K562 (cell line): ENCODE data around the gene CLEC10A. TPM values are rescaled to one million over a fixed set of nuclear protein-coding genes. Genes with fewer than 3 reads are reported as not detected.

ENCODE experiments used
- ATAC-seq: fragments of 200-7000 bp; cut with Tn5 transposase; 3 replicates; pipeline ENCODE4 v1.9.1; 2020; ENCODE audit warnings: moderate library complexity
- BruUV-seq: library from RNA; stranded (reverse); fragments of 400-500 nt; replicated peaks from 2 replicates; lab custom pipeline; 2021; lab: Mats Ljungman, UMichigan
- CTCF ChIA-PET: fragments of 300-600 bp; formaldehyde crosslinking; extraction: SDS; loops from one replicate; lab custom pipeline; 2021; ENCODE audit warnings: low intra/inter-chr PET ratio; lab: Yijun Ruan, JAX
- POLR2A ChIA-PET: fragments of 300-600, 350-650 bp; sonication (Branson Sonifier 250); formaldehyde crosslinking; extraction: SDS; loops from one replicate; lab custom pipeline; 2021; ENCODE audit warnings: antibody characterized with exemption, inconsistent platforms; lab: Yijun Ruan, JAX
- DNase-seq, 4 experiments: peaks; one replicate each; pipeline versions ENCODE4 v3.0.0 to v3.0.0-alpha.2; 2011 to 2018; ENCODE audit warnings: low spot score in 3 of 4, mixed read lengths in 3 of 4; ENCODE audit errors: extremely low read depth in 1 of 4
- FAIRE-seq: peaks from 2 replicates; lab custom pipeline; 2011; peaks lifted over from hg19 to GRCh38; lab: Jason Lieb, UNC
- H2AFZ ChIP-seq: 2 replicates; pipeline ENCODE4 v1.6.0; 2011; ENCODE audit warnings: low read depth, low read length, control low read depth, inconsistent platforms
- H3K27ac ChIP-seq: fragments of 200-600 bp; 3 replicates; pipeline ENCODE4 v1.8.0; 2011; ENCODE audit warnings: low read depth, mild to moderate bottlenecking, control low read depth, inconsistent platforms, low read length, moderate library complexity, mixed read lengths; ENCODE audit errors: extremely low read depth
- H3K27me3 ChIP-seq, 2 experiments: fragments of 300-600 bp in 1 of 2; 2 replicates in 1 of 2; 3 replicates in 1 of 2; pipeline versions ENCODE4 v1.6.0 to v1.8.0; 2011; ENCODE audit warnings: inconsistent platforms in 2 of 2, low read length in 2 of 2, mild to moderate bottlenecking in 1 of 2, mixed read lengths in 1 of 2, moderate library complexity in 1 of 2; ENCODE audit not compliant: control insufficient read depth in 2 of 2, insufficient read depth in 2 of 2
- H3K36me3 ChIP-seq: fragments of 300-600 bp; 3 replicates; pipeline ENCODE4 v1.8.0; 2011; ENCODE audit warnings: mild to moderate bottlenecking, low read length, inconsistent platforms; ENCODE audit not compliant: control insufficient read depth, insufficient read depth
- H3K4me1 ChIP-seq, 2 experiments: fragments of 200-600 bp in 1 of 2; replicated peaks in 1 of 2; 2 replicates in 1 of 2; 3 replicates in 1 of 2; pipeline versions ENCODE4 v1.5.1 to v1.8.0; 2011; ENCODE audit warnings: inconsistent platforms in 2 of 2, low read length in 2 of 2, mild to moderate bottlenecking in 1 of 2, mixed read lengths in 1 of 2, moderate library complexity in 1 of 2; ENCODE audit not compliant: control insufficient read depth in 2 of 2, insufficient read depth in 2 of 2
- H3K4me2 ChIP-seq: 2 replicates; pipeline ENCODE4 v1.6.1; 2011; ENCODE audit warnings: low read length, control low read depth, inconsistent platforms, mixed read lengths; ENCODE audit not compliant: insufficient read depth
- H3K4me3 ChIP-seq: fragments of 200-600 bp; sonication (generic), shearing (Covaris generic); 2 replicates; pipeline ENCODE4 v1.5.1; 2016; ENCODE audit warnings: control low read depth, inconsistent platforms
- H3K79me2 ChIP-seq: fragments of 200-600 bp; 3 replicates; pipeline ENCODE4 v1.8.0; 2011; ENCODE audit warnings: low read length, inconsistent platforms; ENCODE audit not compliant: control insufficient read depth, insufficient read depth
- H3K9ac ChIP-seq, 2 experiments: 2 replicates each; pipeline versions ENCODE4 v1.6.0 to v1.6.1; 2011; ENCODE audit warnings: low read depth in 2 of 2, low read length in 2 of 2, control low read depth in 1 of 2, inconsistent platforms in 1 of 2, mild to moderate bottlenecking in 1 of 2, mixed read lengths in 1 of 2; ENCODE audit not compliant: insufficient read depth in 1 of 2
- H3K9me1 ChIP-seq: one replicate; pipeline ENCODE4 v1.6.0; 2011; ENCODE audit warnings: inconsistent platforms, mild to moderate bottlenecking, low read length, moderate library complexity; ENCODE audit not compliant: control insufficient read depth, insufficient read depth
- H3K9me3 ChIP-seq: replicated peaks from 2 replicates; pipeline ENCODE4 v1.5.1; 2011; ENCODE audit warnings: low read depth, low read length, inconsistent platforms; ENCODE audit not compliant: control insufficient read depth, insufficient read depth
- H4K20me1 ChIP-seq: replicated peaks from 2 replicates; pipeline ENCODE4 v1.6.1; 2011; ENCODE audit warnings: low read length, inconsistent platforms, mixed read lengths; ENCODE audit not compliant: control insufficient read depth, insufficient read depth
- ASH1L ChIP-seq: fragments of 450-650 bp; IDR thresholded peaks from 2 replicates; pipeline ENCODE4 v1.6.1; 2018; ENCODE audit warnings: borderline replicate concordance, mild to moderate bottlenecking, low read depth; ENCODE audit not compliant: partially characterized antibody
- CBFA2T3 ChIP-seq: fragments of 450-650 bp; IDR thresholded peaks from 2 replicates; pipeline ENCODE4 v1.6.1; 2017
- CBX3 ChIP-seq, 2 experiments: IDR thresholded peaks; 1 replicate in 1 of 2; 2 replicates in 1 of 2; pipeline ENCODE4 v1.6.1; 2012; ENCODE audit warnings: inconsistent platforms in 2 of 2, low read length in 2 of 2, borderline replicate concordance in 1 of 2, control low read depth in 1 of 2
- HMBOX1 ChIP-seq: sonication (generic); IDR thresholded peaks from 2 replicates; pipeline ENCODE4 v1.6.1; 2016
- JUND ChIP-seq, 2 experiments: IDR thresholded peaks; 2 replicates in 1 of 2; 3 replicates in 1 of 2; pipeline ENCODE4 v1.6.1; 2011; ENCODE audit warnings: borderline replicate concordance in 2 of 2, low read depth in 2 of 2, low read length in 2 of 2, improper control_type of control experiment in 1 of 2, missing biosample characterization in 1 of 2, missing genetic modification characterization in 1 of 2, missing genetic modification reagents in 1 of 2
- NCOR1 ChIP-seq: fragments of 450-650 bp; IDR thresholded peaks from 2 replicates; pipeline ENCODE4 v1.6.1; 2016; ENCODE audit warnings: mild to moderate bottlenecking, moderate library complexity
- NR2C2 ChIP-seq, 2 experiments: fragments of 200-800 bp in 1 of 2; sonication (Bioruptor generic) in 1 of 2; sonication (generic) in 1 of 2; formaldehyde crosslinking in 1 of 2; IDR thresholded peaks; 2 replicates each; pipeline versions ENCODE4 v1.6.1 to v1.8.0; 2016 to 2022; ENCODE audit warnings: mild to moderate bottlenecking in 1 of 2, missing compliant biosample characterization in 1 of 2, missing genetic modification characterization in 1 of 2, missing genetic modification reagents in 1 of 2
- POLR3G ChIP-seq: IDR thresholded peaks from 2 replicates; pipeline ENCODE4 v1.6.1; 2011; ENCODE audit not compliant: insufficient read length, insufficient replicate concordance; ENCODE audit errors: extremely low read depth
- SLC30A9 ChIP-seq: fragments of 250-450 bp; sonication (Bioruptor Pico); IDR thresholded peaks from 2 replicates; pipeline ENCODE4 v1.8.0; 2022; ENCODE audit warnings: mild to moderate bottlenecking, moderate library complexity
- SNAPC5 ChIP-seq: fragments of 250-450 bp; sonication (Bioruptor Pico); IDR thresholded peaks from 2 replicates; pipeline ENCODE4 v1.8.0; 2021; ENCODE audit warnings: moderate library complexity, mild to moderate bottlenecking, inconsistent platforms
- SRSF3 ChIP-seq: fragments of 200-400 bp; formaldehyde crosslinking; IDR thresholded peaks from 2 replicates; pipeline ENCODE4 v1.6.1; 2016; ENCODE audit warnings: mild to moderate bottlenecking, low read length, moderate library complexity; ENCODE audit not compliant: insufficient read depth
- TAF1 ChIP-seq: IDR thresholded peaks from 2 replicates; pipeline ENCODE4 v1.6.1; 2011; ENCODE audit warnings: mild to moderate bottlenecking, low read length, moderate library complexity; ENCODE audit not compliant: insufficient read depth, control insufficient read depth, severe bottlenecking; ENCODE audit errors: extremely low read depth
- TSC22D4 ChIP-seq: fragments of 450-650 bp; IDR thresholded peaks from 2 replicates; pipeline ENCODE4 v1.6.1; 2016; ENCODE audit warnings: missing genetic modification characterization, missing biosample characterization, control low read depth
- ZEB2 ChIP-seq: fragments of 450-650 bp; IDR thresholded peaks from 2 replicates; pipeline ENCODE4 v1.6.1; 2016
- ZNF12 ChIP-seq: sonication (generic); formaldehyde crosslinking; IDR thresholded peaks from 2 replicates; pipeline ENCODE4 v1.4.0; 2020; ENCODE audit warnings: mild to moderate bottlenecking, missing genetic modification reagents
- ZNF253 ChIP-seq: fragments of 250-450 bp; sonication (Bioruptor Pico); conservative IDR thresholded peaks from 2 replicates; pipeline ENCODE4 v1.6.1; 2021; ENCODE audit warnings: mild to moderate bottlenecking
- ZNF384 ChIP-seq: IDR thresholded peaks from 2 replicates; pipeline ENCODE4 v1.6.1; 2012; ENCODE audit warnings: low read depth, low read length, improper control_type of control experiment
- ZNF41 ChIP-seq: fragments of 250-450 bp; sonication (Bioruptor Pico); conservative IDR thresholded peaks from 2 replicates; pipeline ENCODE4 v1.4.0; 2020; ENCODE audit warnings: mild to moderate bottlenecking
- ZNF449 ChIP-seq: fragments of 250-450 bp; sonication (Bioruptor Pico); IDR thresholded peaks from 2 replicates; pipeline ENCODE4 v1.8.0; 2022; ENCODE audit warnings: moderate library complexity, mild to moderate bottlenecking, inconsistent platforms
- ZNF589 ChIP-seq: fragments of 200-800 bp; sonication (Bioruptor generic); IDR thresholded peaks from 2 replicates; pipeline ENCODE4 v1.6.1; 2016; ENCODE audit warnings: low read depth, missing genetic modification characterization, missing compliant biosample characterization
- WGBS: fragments of 100-300 bp; shearing (Covaris generic); methylation state at CpG from one replicate; pipeline ENCODE4 v1.1.6; 2016; ENCODE audit warnings: low coverage, mixed read lengths; ENCODE audit not compliant: insufficient coverage; ENCODE audit errors: missing lambda C conversion rate; 5-methylcytosine and 5-hydroxymethylcytosine counted together
- in situ Hi-C: fragments of 300-500 bp; cut with MboI; formaldehyde crosslinking; loops from 4 replicates; pipeline ENCODE4 v1.15.0; 2018; ENCODE audit warnings: inconsistent platforms, mixed read lengths
- intact Hi-C: fragments of 100-400 bp; cut with micrococcal nuclease; formaldehyde crosslinking; loops from 2 replicates; pipeline ENCODE4 v1.14.2; 2022
- polyA plus RNA-seq, 8 experiments: library from polyadenylated mRNA; depleted of rRNA in 4 of 8; stranded (reverse) in 5 of 8; unstranded in 3 of 8; fragments of >200 nt; fragmentation: Nextera tagmentation in 2 of 8; fragmentation: Illumina TruSeq in 1 of 8; extraction: Ambion mirVana in 2 of 8; extraction: Trizol in 1 of 8; gene quantifications; 2 replicates each; pipeline versions ENCODE4 v1.2.1 to v1.2.3, GENCODE V29; 2011 to 2014; ENCODE audit warnings: inconsistent platforms in 1 of 8, missing spikeins in 1 of 8
- total RNA-seq, 7 experiments: library from RNA; depleted of rRNA in 6 of 7; stranded (reverse); fragments of >200 nt in 6 of 7; fragmentation: Illumina TruSeq in 2 of 7; extraction: Trizol in 2 of 7; gene quantifications; 2 replicates each; pipeline versions ENCODE4 v1.2.1 to v1.2.3, GENCODE V29; 2011 to 2021; ENCODE audit warnings: low replicate concordance in 1 of 7

The CLEC10A gene
- total and polyA plus RNA-seq, 9 of the 15 experiments (the other 6 are each of a cell fraction or from before 2014, with no cell fraction given) = 0.04 to 0.11 (median 0.05) TPM; not detected in 6

- peak; percentile 59 for FAIRE-seq
- no peak overlapping the region for H2AFZ ChIP-seq
- in situ Hi-C loops (no loop called here), intact Hi-C loops (no loop called here)
- WGBS = 2% methylated on average over 6 of the region's 6 CpGs
- H3K4me2 ChIP-seq = no peak overlapping the region
- no peak overlapping the region for H3K9ac ChIP-seq
- no TSS peak for BruUV-seq
- H3K4me3 ChIP-seq = no peak overlapping the region
- H3K9me3 ChIP-seq = no peaks in the 10 kb centered on the region
- no peaks in the 10 kb centered on the region for H3K9me1 ChIP-seq
- DNase-seq = peak; percentile 42 to 68 (median 44)
- CTCF ChIA-PET = no interaction called here
- no peaks in the 10 kb centered on the region for H3K36me3 ChIP-seq
- no peaks in the 10 kb centered on the region for H3K4me1 ChIP-seq
- no peak; the same call in 2 of the 3 replicates for ATAC-seq
- POLR2A ChIA-PET = no interaction called here
- no peaks in the 10 kb centered on the region for H3K79me2 ChIP-seq
- peaks cover 10 to 22% of the 10 kb centered on the region in 2 experiments for H3K27me3 ChIP-seq
- H4K20me1 ChIP-seq = 0 out of 2 replicates have a peak, but pooled peaks cover 2% of the 10 kb centered on the region
- no peak overlapping the region for H3K27ac ChIP-seq
- TF ChIP-seq SLC30A9 (CRISPR knock-in tag) (no peak), NR2C2 (CRISPR knock-in tag; IDR thresholded peaks at IDR 0.05) (no peak), NR2C2 (tag; IDR thresholded peaks at IDR 0.05) (peak; percentile 49; the same call in 1 of the 2 replicates), SRSF3 (no peak), SNAPC5 (no peak), HMBOX1 (peak; percentile 44; the same call in 1 of the 2 replicates), ZNF253 (CRISPR knock-in tag) (no peak), ZNF12 (CRISPR knock-in tag) (peak; percentile 92), ZNF384 (peak; percentile 81), ZNF589 (peak; percentile 62; the same call in 1 of the 2 replicates), TSC22D4 (tag) (no peak), NCOR1 (peak; percentile 12; the same call in 1 of the 2 replicates), ZNF449 (CRISPR knock-in tag) (no peak), ZEB2 (0 out of 2 replicates have a peak, but pooled peaks have one; percentile 58), ASH1L (no peak), CBX3 (IDR thresholded peaks at IDR 0.05; ENCODE audit: borderline replicate concordance in 1 of 2, low read length in 2 of 2) (no peak), TAF1 (no peak), ZNF41 (CRISPR knock-in tag) (no peak), CBFA2T3 (peak; percentile 90), POLR3G (no peak), JUND (IDR thresholded peaks at IDR 0.05; ENCODE audit: borderline replicate concordance, low read depth, low read length) (no peak), JUND (tag; IDR thresholded peaks at IDR 0.05; ENCODE audit: borderline replicate concordance, low read depth, low read length) (peak; percentile 40; the same call in 1 of the 3 replicates)
These were observed 19.7 kb downstream of the CLEC10A start for GRCh38 chr17:7060165-7060891.
